ENCODE data around the gene ETFA. TPM values are rescaled to one million over a fixed set of nuclear protein-coding genes. Genes with fewer than 3 reads are reported as not detected.

ETFA gene
- total RNA-seq, 4 donors from 2014 or later, result 89.9 to 144 (median 114) TPM

- no peak for TF ChIP-seq CTCF (IDR thresholded peaks at IDR 0.05)
- no peak for ATAC-seq (ENCODE audit: low FRiP score)
- no peak for DNase-seq (ENCODE audit: low spot score)
Measured at GRCh38 chr15:76289582-76289981, 21.7 kb downstream of the ETFA start.

GRCh38 chr15:76286271-76286879 lies 24.9 kb downstream of the ETFA start:
- TF ChIP-seq CTCF (IDR thresholded peaks at IDR 0.05), result no peak
- ATAC-seq (ENCODE audit: low FRiP score) (no peak), DNase-seq (ENCODE audit: low spot score) (no peak)

- no peak for TF ChIP-seq CTCF (IDR thresholded peaks at IDR 0.05)
- ATAC-seq (ENCODE audit: low FRiP score) (no peak), DNase-seq (ENCODE audit: low spot score) (no peak)
Measured at GRCh38 chr15:76285241-76285825, 25.9 kb downstream of the ETFA start.

- TF ChIP-seq CTCF (IDR thresholded peaks at IDR 0.05), result no peak
- no peak for ATAC-seq (ENCODE audit: low FRiP score)
- no peak for DNase-seq (ENCODE audit: low spot score)
Measured at GRCh38 chr15:76282465-76282864, 28.8 kb downstream of the ETFA start.

- ATAC-seq (ENCODE audit: low FRiP score) (no peak), DNase-seq (ENCODE audit: low spot score) (no peak)
- TF ChIP-seq CTCF (IDR thresholded peaks at IDR 0.05), result no peak
Measured at GRCh38 chr15:76278651-76279050, 32.6 kb downstream of the ETFA start.

GRCh38 chr15:76274821-76275220 lies 36.4 kb downstream of the ETFA start:
- no peak for DNase-seq (ENCODE audit: low spot score)
- TF ChIP-seq CTCF (IDR thresholded peaks at IDR 0.05), result no peak
- no peak for ATAC-seq (ENCODE audit: low FRiP score)

- ATAC-seq (ENCODE audit: low FRiP score) (no peak), DNase-seq (ENCODE audit: low spot score) (no peak)
- TF ChIP-seq CTCF (IDR thresholded peaks at IDR 0.05), result no peak
Measured at GRCh38 chr15:76274226-76274625, 37.0 kb downstream of the ETFA start.
